Fibroblast of lung (primary cell): Measurements from ENCODE around the gene PGBD1. TPM values are rescaled to one million over a fixed set of nuclear protein-coding genes. Genes with fewer than 3 reads are reported as not detected.

Source experiments
- DNase-seq, 2 donors: peaks; one replicate each; pipeline versions ENCODE4 v3.0.0 to v3.0.0-alpha.2; 2010; ENCODE audit warnings: low read depth in 2 of 2
- H2AFZ ChIP-seq: 2 replicates; pipeline ENCODE4 v1.5.1; 2012; ENCODE audit warnings: low read length, control low read depth, inconsistent platforms
- H3K27ac ChIP-seq: 2 replicates; pipeline ENCODE4 v1.5.1; 2011; ENCODE audit warnings: low read length, control low read depth; ENCODE audit not compliant: insufficient read depth
- H3K27me3 ChIP-seq: 2 replicates; pipeline ENCODE4 v1.5.1; 2011; ENCODE audit warnings: mild to moderate bottlenecking, low read length; ENCODE audit not compliant: control insufficient read depth, insufficient read depth
- H3K36me3 ChIP-seq: 2 replicates; pipeline ENCODE4 v1.5.1; 2011; ENCODE audit warnings: low read length; ENCODE audit not compliant: control insufficient read depth, insufficient read depth
- H3K4me1 ChIP-seq: 2 replicates; pipeline ENCODE4 v1.5.1; 2011; ENCODE audit warnings: low read length; ENCODE audit not compliant: control insufficient read depth, insufficient read depth; ENCODE audit errors: extremely low read depth
- H3K4me2 ChIP-seq: 2 replicates; pipeline ENCODE4 v1.5.1; 2011; ENCODE audit warnings: low read length, control low read depth; ENCODE audit not compliant: insufficient read depth; ENCODE audit errors: extremely low read depth
- H3K4me3 ChIP-seq, 4 experiments: fragments of 200-600 bp in 1 of 4; sonication (generic) in 1 of 4; replicated peaks in 1 of 4; 2 replicates each; pipeline ENCODE4 v1.5.1; 2011 to 2016; ENCODE audit warnings: low read length in 4 of 4, low read depth in 3 of 4, mild to moderate bottlenecking in 3 of 4, control low read depth in 2 of 4, inconsistent platforms in 1 of 4, mixed read lengths in 1 of 4; ENCODE audit not compliant: insufficient read depth in 1 of 4; ENCODE audit errors: control extremely low read depth in 1 of 4
- H3K79me2 ChIP-seq: 2 replicates; pipeline ENCODE4 v1.5.1; 2012; ENCODE audit warnings: mild to moderate bottlenecking, low read length, inconsistent platforms; ENCODE audit not compliant: control insufficient read depth, insufficient read depth
- H3K9ac ChIP-seq: 2 replicates; pipeline ENCODE4 v1.5.1; 2011; ENCODE audit warnings: mild to moderate bottlenecking, low read length, control low read depth; ENCODE audit not compliant: insufficient read depth
- H3K9me3 ChIP-seq: 2 replicates; pipeline ENCODE4 v1.5.1; 2012; ENCODE audit warnings: low read depth, low read length; ENCODE audit not compliant: control insufficient read depth, insufficient read depth
- H4K20me1 ChIP-seq: 2 replicates; pipeline ENCODE4 v1.5.1; 2011; ENCODE audit warnings: low read length; ENCODE audit not compliant: control insufficient read depth, insufficient read depth; ENCODE audit errors: extremely low read depth
- EZH2 ChIP-seq: IDR thresholded peaks from 2 replicates; pipeline ENCODE4 v1.5.1; 2012; ENCODE audit warnings: low read length, control low read depth, mild to moderate bottlenecking; ENCODE audit errors: missing control alignments
- polyA plus RNA-seq, 2 donors: library from polyadenylated mRNA; depleted of rRNA in 1 of 2; stranded (reverse) in 1 of 2; unstranded in 1 of 2; fragments of >200 nt; gene quantifications; 2 replicates each; pipeline ENCODE4 v1.2.1, GENCODE V29; 2011 to 2012; ENCODE audit warnings: missing spikeins in 1 of 2
- total RNA-seq: library from RNA; depleted of rRNA; stranded (reverse); fragments of >200 nt; gene quantifications from 2 replicates; pipeline ENCODE4 v1.2.1, GENCODE V29; 2014
- TF ChIP-seq, protein P1 (sequence below), 2 donors: IDR thresholded peaks in 1 of 2; conservative IDR thresholded peaks in 1 of 2; 1 replicate in 1 of 2; 2 replicates in 1 of 2; pipeline ENCODE4 v1.5.1; 2011 to 2012; ENCODE audit warnings: low read length in 2 of 2, control low read depth in 1 of 2, inconsistent platforms in 1 of 2, low read depth in 1 of 2, mild to moderate bottlenecking in 1 of 2

The PGBD1 gene
- total and polyA plus RNA-seq, 2 donors (not counting 1 experiment from before 2014, with no cell fraction given): 5.5 to 5.8 TPM

DNA sequence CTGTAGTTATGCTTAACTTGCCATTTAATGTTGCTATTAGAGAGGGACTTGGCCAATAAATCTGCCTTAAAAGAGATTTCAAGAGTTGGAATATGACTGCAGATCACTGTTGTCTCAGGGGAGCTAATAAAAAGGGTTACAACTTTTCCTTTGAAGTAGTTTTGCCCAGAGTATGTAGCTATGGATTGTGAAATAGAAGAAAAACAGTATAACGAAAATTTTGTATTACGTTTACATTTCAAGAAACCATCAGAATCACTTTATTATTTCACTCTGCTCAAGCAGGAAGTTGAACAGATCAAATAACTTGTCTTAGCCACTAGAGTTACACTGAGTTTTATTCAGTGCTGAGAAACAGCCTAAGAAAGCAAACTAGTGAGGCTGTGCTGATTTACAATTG lies 17.4 kb upstream of the PGBD1 start:
- no peaks in the 10 kb centered on the region for H3K4me1 ChIP-seq
- peak in 1 of 2 donors; percentile 60 for DNase-seq
- TF ChIP-seq, protein P1, sequence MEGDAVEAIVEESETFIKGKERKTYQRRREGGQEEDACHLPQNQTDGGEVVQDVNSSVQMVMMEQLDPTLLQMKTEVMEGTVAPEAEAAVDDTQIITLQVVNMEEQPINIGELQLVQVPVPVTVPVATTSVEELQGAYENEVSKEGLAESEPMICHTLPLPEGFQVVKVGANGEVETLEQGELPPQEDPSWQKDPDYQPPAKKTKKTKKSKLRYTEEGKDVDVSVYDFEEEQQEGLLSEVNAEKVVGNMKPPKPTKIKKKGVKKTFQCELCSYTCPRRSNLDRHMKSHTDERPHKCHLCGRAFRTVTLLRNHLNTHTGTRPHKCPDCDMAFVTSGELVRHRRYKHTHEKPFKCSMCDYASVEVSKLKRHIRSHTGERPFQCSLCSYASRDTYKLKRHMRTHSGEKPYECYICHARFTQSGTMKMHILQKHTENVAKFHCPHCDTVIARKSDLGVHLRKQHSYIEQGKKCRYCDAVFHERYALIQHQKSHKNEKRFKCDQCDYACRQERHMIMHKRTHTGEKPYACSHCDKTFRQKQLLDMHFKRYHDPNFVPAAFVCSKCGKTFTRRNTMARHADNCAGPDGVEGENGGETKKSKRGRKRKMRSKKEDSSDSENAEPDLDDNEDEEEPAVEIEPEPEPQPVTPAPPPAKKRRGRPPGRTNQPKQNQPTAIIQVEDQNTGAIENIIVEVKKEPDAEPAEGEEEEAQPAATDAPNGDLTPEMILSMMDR (conservative IDR thresholded peaks at IDR 0.05 in 1 of 2, IDR thresholded peaks at IDR 0.05 in 1 of 2; ENCODE audit: low read depth in 1 of 2, low read length in 2 of 2): no peak
- TF ChIP-seq EZH2: no peak
- no peaks in the 10 kb centered on the region for H4K20me1 ChIP-seq
- no peaks in the 10 kb centered on the region for H3K36me3 ChIP-seq
- H3K79me2 ChIP-seq: peaks cover 13% of the 10 kb centered on the region
- H3K27me3 ChIP-seq: no peaks in the 10 kb centered on the region
- H3K9ac ChIP-seq: no peak overlapping the region
- no peak overlapping the region for H3K4me2 ChIP-seq
- no peak overlapping the region for H2AFZ ChIP-seq
- no peak overlapping the region for H3K4me3 ChIP-seq
- H3K9me3 ChIP-seq: no peaks in the 10 kb centered on the region
- H3K27ac ChIP-seq: no peak overlapping the region

DNA sequence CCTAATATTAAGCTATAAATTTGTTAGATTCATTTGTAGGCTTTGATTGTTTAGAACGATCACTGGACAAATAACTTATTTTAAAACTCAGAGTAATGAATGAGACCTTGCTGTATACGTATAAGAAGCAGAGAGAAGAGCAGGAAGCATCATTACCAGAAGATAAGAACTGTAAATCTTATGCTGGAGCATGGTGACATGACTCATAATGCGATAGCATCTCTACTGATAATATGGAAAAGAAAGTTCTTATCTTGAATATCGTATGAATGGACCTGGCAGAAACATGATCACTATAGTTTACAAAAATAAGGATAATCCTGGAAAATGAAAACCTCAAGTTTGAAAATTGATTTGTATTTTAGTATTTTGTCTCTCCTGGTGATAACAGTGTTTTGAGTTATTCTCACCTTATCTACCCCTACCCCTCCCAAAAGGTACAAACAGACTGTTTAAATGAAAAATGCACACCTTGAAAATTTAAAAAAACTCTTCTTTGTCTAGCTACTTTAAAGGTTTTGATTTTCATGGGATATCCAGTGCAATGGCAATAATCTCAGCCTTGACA lies 16.5 kb upstream of the PGBD1 start:
- Histone ChIP-seq H3K4me3 (no peak overlapping the region), H3K79me2 (peaks cover 13% of the 10 kb centered on the region), H2AFZ (no peak overlapping the region), H3K9me3 (no peaks in the 10 kb centered on the region), H4K20me1 (no peaks in the 10 kb centered on the region), H3K27ac (no peak overlapping the region), H3K9ac (no peak overlapping the region), H3K36me3 (no peaks in the 10 kb centered on the region), H3K4me2 (no peak overlapping the region), H3K4me1 (no peaks in the 10 kb centered on the region), H3K27me3 (no peaks in the 10 kb centered on the region)
- DNase-seq: no peak
- TF ChIP-seq, protein P1 (conservative IDR thresholded peaks at IDR 0.05 in 1 of 2, IDR thresholded peaks at IDR 0.05 in 1 of 2; ENCODE audit: low read depth in 1 of 2, low read length in 2 of 2): no peak
- TF ChIP-seq EZH2: no peak

DNA sequence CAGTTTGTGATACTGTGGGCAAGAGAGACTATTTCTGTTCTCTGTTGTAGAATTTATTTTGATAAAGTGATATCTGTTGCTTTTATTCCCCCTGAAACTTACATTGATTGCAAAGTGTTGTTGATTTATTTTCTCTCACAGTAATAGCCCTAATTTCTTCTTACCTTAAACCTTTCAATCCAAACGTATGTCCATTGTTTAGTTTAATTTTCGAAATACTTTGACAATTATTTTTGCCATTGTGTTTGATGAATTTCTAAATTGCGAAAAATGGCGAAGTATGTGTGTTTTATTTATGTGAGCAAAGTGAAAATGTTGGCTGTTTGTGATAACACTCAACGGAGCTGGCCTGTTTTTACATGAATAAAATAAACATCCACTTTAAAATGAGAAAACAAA lies 14.8 kb upstream of the PGBD1 start:
- peak overlapping the region; percentile 79 for H3K4me2 ChIP-seq
- peak overlapping the region; percentile 28 for H3K9ac ChIP-seq
- H3K27ac ChIP-seq: peak overlapping the region; percentile 44
- H2AFZ ChIP-seq: peak overlapping the region; percentile 79
- no peaks in the 10 kb centered on the region for H3K9me3 ChIP-seq
- no peaks in the 10 kb centered on the region for H3K27me3 ChIP-seq
- H3K4me1 ChIP-seq: no peaks in the 10 kb centered on the region
- H3K36me3 ChIP-seq: no peaks in the 10 kb centered on the region
- H3K79me2 ChIP-seq: peaks cover 17% of the 10 kb centered on the region
- H3K4me3 ChIP-seq: peak overlapping the region; percentile 61 to 95 (median 66)
- DNase-seq: no peak
- H4K20me1 ChIP-seq: no peaks in the 10 kb centered on the region
- TF ChIP-seq, protein P1 (conservative IDR thresholded peaks at IDR 0.05 in 1 of 2, IDR thresholded peaks at IDR 0.05 in 1 of 2; ENCODE audit: low read depth in 1 of 2, low read length in 2 of 2): no peak
